Mesenchymal stem cell (in vitro differentiated cells and primary cell): Measurements from ENCODE around the gene SRGAP3.

Experiments
- DNase-seq: peaks from one replicate; pipeline ENCODE4 v3.0.0-alpha.2; 2013
- H2AFZ ChIP-seq: one replicate; pipeline ENCODE4 v1.6.1; 2013; ENCODE audit warnings: low read depth, mild to moderate bottlenecking, control low read depth, inconsistent platforms, low read length, moderate library complexity
- H2AK5ac ChIP-seq: 2 replicates; pipeline ENCODE4 v1.6.1; 2013; ENCODE audit warnings: low read length, moderate library complexity, mild to moderate bottlenecking, inconsistent platforms; ENCODE audit not compliant: severe bottlenecking
- H2BK120ac ChIP-seq: one replicate; pipeline ENCODE4 v1.6.1; 2013; ENCODE audit warnings: low read depth, mild to moderate bottlenecking, inconsistent platforms, low read length, moderate library complexity
- H2BK12ac ChIP-seq, 2 experiments: one replicate each; pipeline ENCODE4 v1.6.1; 2013; ENCODE audit warnings: inconsistent platforms in 2 of 2, low read length in 2 of 2, mild to moderate bottlenecking in 2 of 2, moderate library complexity in 2 of 2, control low read depth in 1 of 2
- H2BK15ac ChIP-seq: one replicate; pipeline ENCODE4 v1.6.1; 2013; ENCODE audit warnings: mild to moderate bottlenecking, low read depth, inconsistent platforms; ENCODE audit not compliant: poor library complexity, severe bottlenecking
- H2BK5ac ChIP-seq: 2 replicates; pipeline ENCODE4 v1.6.1; 2013; ENCODE audit warnings: low read depth, mild to moderate bottlenecking, low read length, control low read depth, inconsistent platforms; ENCODE audit not compliant: poor library complexity, severe bottlenecking
- H3K14ac ChIP-seq, 2 experiments: one replicate each; pipeline ENCODE4 v1.6.1; 2013; ENCODE audit warnings: inconsistent platforms in 2 of 2, low read length in 2 of 2, control low read depth in 1 of 2, mild to moderate bottlenecking in 1 of 2, moderate library complexity in 1 of 2
- H3K18ac ChIP-seq, 2 experiments: one replicate each; pipeline ENCODE4 v1.6.1; 2013; ENCODE audit warnings: inconsistent platforms in 2 of 2, low read length in 2 of 2, control low read depth in 1 of 2, low read depth in 1 of 2, mild to moderate bottlenecking in 1 of 2
- H3K23ac ChIP-seq, 2 experiments: one replicate each; pipeline ENCODE4 v1.6.1; 2013; ENCODE audit warnings: inconsistent platforms in 2 of 2, low read length in 2 of 2, mild to moderate bottlenecking in 2 of 2, moderate library complexity in 2 of 2, control low read depth in 1 of 2
- H3K27ac ChIP-seq: 2 replicates; pipeline ENCODE4 v1.5.1; 2013; ENCODE audit warnings: mild to moderate bottlenecking, moderate library complexity, low read length, control low read depth, inconsistent platforms; ENCODE audit not compliant: poor library complexity, severe bottlenecking
- H3K27me3 ChIP-seq, 2 experiments: 2 replicates each; pipeline versions ENCODE4 v1.6.1 to v1.7.0; 2013; ENCODE audit warnings: low read length in 2 of 2, mild to moderate bottlenecking in 2 of 2, moderate library complexity in 2 of 2, control low read depth in 1 of 2, inconsistent platforms in 1 of 2; ENCODE audit not compliant: control insufficient read depth in 1 of 2, insufficient read depth in 1 of 2
- H3K36me3 ChIP-seq, 2 experiments: 2 replicates each; pipeline versions ENCODE4 v1.6.1 to v1.7.0; 2013; ENCODE audit warnings: low read length in 2 of 2, control low read depth in 1 of 2, inconsistent platforms in 1 of 2, low read depth in 1 of 2, mild to moderate bottlenecking in 1 of 2; ENCODE audit not compliant: insufficient read depth in 2 of 2, control insufficient read depth in 1 of 2
- H3K4ac ChIP-seq, 2 experiments: one replicate each; pipeline ENCODE4 v1.6.1; 2013; ENCODE audit warnings: inconsistent platforms in 2 of 2, low read length in 2 of 2, mild to moderate bottlenecking in 2 of 2, moderate library complexity in 2 of 2, control low read depth in 1 of 2, low read depth in 1 of 2
- H3K4me1 ChIP-seq: 2 replicates; pipeline ENCODE4 v1.6.1; 2013; ENCODE audit warnings: low read depth, low read length, control low read depth; ENCODE audit not compliant: control insufficient read depth, insufficient read depth
- H3K4me2 ChIP-seq: 2 replicates; pipeline ENCODE4 v1.6.1; 2013; ENCODE audit warnings: low read length, mild to moderate bottlenecking, inconsistent platforms; ENCODE audit not compliant: poor library complexity, severe bottlenecking
- H3K4me3 ChIP-seq, 2 experiments: 2 replicates each; pipeline versions ENCODE4 v1.5.1 to v1.7.0; 2013; ENCODE audit warnings: low read length in 2 of 2, mild to moderate bottlenecking in 2 of 2, control low read depth in 1 of 2, low read depth in 1 of 2; ENCODE audit not compliant: insufficient read depth in 1 of 2
- H3K79me1 ChIP-seq: replicated peaks from 2 replicates; pipeline ENCODE4 v1.6.1; 2013; ENCODE audit warnings: mild to moderate bottlenecking, control low read depth, low read length, inconsistent platforms; ENCODE audit not compliant: poor library complexity, severe bottlenecking
- H3K9ac ChIP-seq: 2 replicates; pipeline ENCODE4 v1.7.0; 2013; ENCODE audit warnings: mild to moderate bottlenecking, low read length, moderate library complexity
- H3K9me3 ChIP-seq: 2 replicates; pipeline ENCODE4 v1.7.0; 2013; ENCODE audit warnings: mild to moderate bottlenecking, low read length; ENCODE audit not compliant: control insufficient read depth
- H4K8ac ChIP-seq: one replicate; pipeline ENCODE4 v1.6.1; 2013; ENCODE audit warnings: inconsistent platforms, mild to moderate bottlenecking, low read length, moderate library complexity
- H4K91ac ChIP-seq: one replicate; pipeline ENCODE4 v1.6.1; 2013; ENCODE audit warnings: mild to moderate bottlenecking, low read length, inconsistent platforms
- WGBS: methylation state at CpG from one replicate; pipeline ENCODE4 v1.1.7; 2013; ENCODE audit warnings: mixed read lengths; 5-methylcytosine and 5-hydroxymethylcytosine counted together

Gene SRGAP3

DNA sequence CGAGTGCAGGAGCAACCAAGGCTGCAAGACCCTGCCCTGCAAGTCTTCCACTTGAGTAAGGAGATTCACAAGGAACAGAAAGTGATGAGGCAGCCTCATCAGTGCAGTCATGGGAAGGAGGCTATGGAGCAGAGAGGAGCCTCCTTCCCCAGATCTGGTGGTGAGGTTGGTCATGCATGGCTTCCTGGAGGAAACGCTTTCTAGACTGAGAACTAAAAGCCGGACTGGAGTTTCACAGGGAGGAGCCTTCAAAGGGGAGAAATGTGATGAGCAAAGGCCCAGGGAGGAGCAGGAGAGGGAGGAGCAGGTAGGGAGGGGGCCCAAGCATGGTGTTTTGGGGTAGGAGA, 139.9 kb downstream of the SRGAP3 start:
- Histone ChIP-seq H4K8ac (no peak overlapping the region), H2BK5ac (no peak overlapping the region), H3K27me3 (peaks cover 0 to 28% of the 10 kb centered on the region in 2 experiments), H3K9ac (no peak overlapping the region), H3K18ac (no peak overlapping the region), H3K4me2 (no peak overlapping the region), H3K23ac (no peak overlapping the region), H2AK5ac (no peak overlapping the region), H3K14ac (no peak overlapping the region), H3K4ac (no peak overlapping the region), H4K91ac (no peak overlapping the region), H3K79me1 (no peaks in the 10 kb centered on the region), H3K27ac (no peak overlapping the region), H3K9me3 (no peaks in the 10 kb centered on the region), H3K4me1 (peaks cover 12% of the 10 kb centered on the region), H2AFZ (no peak overlapping the region), H2BK120ac (no peak overlapping the region), H3K4me3 (no peak overlapping the region), H2BK12ac (no peak overlapping the region), H3K36me3 (peaks cover 0 to 1% of the 10 kb centered on the region in 2 experiments), H2BK15ac (no peak overlapping the region)
- DNase-seq = no peak
- 70% methylated on average over 3 of the region's 3 CpGs for WGBS

DNA sequence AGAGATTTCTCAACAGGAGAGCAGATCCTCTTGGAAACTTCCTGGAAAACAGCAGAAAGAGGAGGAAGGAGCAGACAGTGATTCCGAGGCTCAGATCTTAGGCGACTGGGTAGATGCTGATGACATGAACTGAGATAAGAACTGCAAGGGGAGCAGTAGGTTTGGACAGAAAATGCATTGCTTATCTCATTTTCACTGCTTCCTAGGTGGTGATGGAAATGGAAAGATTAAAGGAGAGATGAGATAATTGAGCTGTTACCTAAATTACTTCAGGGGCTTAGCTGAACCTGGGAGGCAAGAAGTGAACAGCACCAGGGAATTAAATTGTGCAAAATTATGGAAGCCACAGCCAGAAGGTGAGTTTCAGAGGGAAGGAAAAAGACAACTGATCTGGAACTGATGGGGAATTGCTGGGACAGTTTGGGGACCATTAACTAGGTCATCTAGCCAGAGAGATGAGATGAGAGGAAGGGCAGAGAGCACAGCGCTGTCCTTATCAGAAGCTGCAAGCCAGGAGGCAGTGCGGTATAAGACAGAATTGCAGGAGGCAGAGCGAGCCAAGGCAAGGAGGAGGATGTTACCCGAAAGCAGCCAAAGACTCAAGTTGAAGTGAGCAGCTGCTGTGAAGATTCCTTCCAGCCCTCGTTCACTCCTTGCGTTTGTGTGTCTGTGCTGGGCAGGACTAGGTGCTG, 140.4 kb downstream of the SRGAP3 start:
- peaks cover 0 to 6% of the 10 kb centered on the region in 2 experiments for H3K36me3 ChIP-seq
- no peak overlapping the region for H3K14ac ChIP-seq
- no peak overlapping the region for H2BK5ac ChIP-seq
- no peak overlapping the region for H3K23ac ChIP-seq
- H3K27ac ChIP-seq = no peak overlapping the region
- no peak overlapping the region for H3K4me3 ChIP-seq
- H3K9me3 ChIP-seq = no peaks in the 10 kb centered on the region
- H2AFZ ChIP-seq = no peak overlapping the region
- peaks cover 0 to 26% of the 10 kb centered on the region in 2 experiments for H3K27me3 ChIP-seq
- H3K4ac ChIP-seq = no peak overlapping the region
- H4K8ac ChIP-seq = no peak overlapping the region
- H4K91ac ChIP-seq = no peak overlapping the region
- H3K18ac ChIP-seq = no peak overlapping the region
- H3K4me1 ChIP-seq = peaks cover 12% of the 10 kb centered on the region
- H2BK15ac ChIP-seq = no peak overlapping the region
- 43% methylated on average over 8 of the region's 8 CpGs for WGBS
- no peak overlapping the region for H3K9ac ChIP-seq
- DNase-seq = no peak
- no peak overlapping the region for H3K4me2 ChIP-seq
- no peaks in the 10 kb centered on the region for H3K79me1 ChIP-seq
- H2BK12ac ChIP-seq = no peak overlapping the region
- H2AK5ac ChIP-seq = no peak overlapping the region
- no peak overlapping the region for H2BK120ac ChIP-seq

DNA sequence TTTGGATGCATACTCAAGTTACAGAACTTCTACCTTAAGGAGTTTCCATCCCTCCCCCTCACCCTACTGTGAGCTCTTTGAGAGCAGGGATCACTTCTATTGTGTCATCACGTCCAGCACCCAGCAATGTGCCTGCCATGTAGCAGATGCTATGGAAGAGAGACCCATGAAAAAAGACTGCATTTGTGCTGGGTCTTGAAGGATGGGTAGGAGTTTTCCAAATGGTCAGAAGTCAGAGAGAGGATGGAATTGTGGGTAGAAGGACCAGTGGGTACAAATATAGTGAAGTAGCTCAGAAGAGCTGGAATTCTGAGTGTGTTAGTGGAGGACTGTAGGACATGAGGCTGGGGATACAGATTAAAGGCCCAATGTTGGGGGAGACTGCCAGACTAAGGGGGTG, 141.7 kb downstream of the SRGAP3 start:
- peaks cover 12% of the 10 kb centered on the region for H3K4me1 ChIP-seq
- H3K36me3 ChIP-seq = peaks cover 0 to 15% of the 10 kb centered on the region in 2 experiments
- H3K23ac ChIP-seq = no peak overlapping the region
- WGBS = 73% methylated on average over 1 of the region's 1 CpG
- no peak overlapping the region for H3K18ac ChIP-seq
- no peak overlapping the region for H4K8ac ChIP-seq
- H2BK5ac ChIP-seq = no peak overlapping the region
- H3K9me3 ChIP-seq = no peaks in the 10 kb centered on the region
- H3K14ac ChIP-seq = no peak overlapping the region
- H4K91ac ChIP-seq = no peak overlapping the region
- H3K79me1 ChIP-seq = no peaks in the 10 kb centered on the region
- H2AK5ac ChIP-seq = no peak overlapping the region
- no peak overlapping the region for H2BK12ac ChIP-seq
- no peak overlapping the region for H2BK120ac ChIP-seq
- H3K27ac ChIP-seq = no peak overlapping the region
- no peak for DNase-seq
- no peak overlapping the region for H3K4me3 ChIP-seq
- no peak overlapping the region for H3K4me2 ChIP-seq
- H3K4ac ChIP-seq = no peak overlapping the region
- no peak overlapping the region for H2AFZ ChIP-seq
- H3K27me3 ChIP-seq = peaks cover 0 to 35% of the 10 kb centered on the region in 2 experiments
- H2BK15ac ChIP-seq = no peak overlapping the region
- H3K9ac ChIP-seq = no peak overlapping the region

DNA sequence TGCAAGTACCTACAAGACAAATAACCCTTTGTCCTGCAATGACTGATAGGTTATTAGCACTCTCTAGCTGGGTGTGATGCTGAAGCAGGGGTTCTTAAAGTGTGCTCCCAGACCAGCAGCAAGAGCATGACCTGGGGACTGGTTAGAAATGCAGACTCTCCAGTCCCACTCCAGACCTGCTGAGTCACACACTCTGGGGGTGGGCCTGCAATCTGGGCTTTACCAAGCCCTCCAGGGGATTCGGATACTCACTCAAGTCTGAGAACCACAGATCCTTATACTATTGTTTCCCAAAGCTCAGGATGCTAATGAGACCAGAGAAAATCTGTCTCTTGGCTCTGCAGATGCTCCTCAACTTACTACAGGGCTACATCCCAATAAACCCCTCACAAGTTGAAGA, 144.0 kb downstream of the SRGAP3 start:
- no peak overlapping the region for H4K8ac ChIP-seq
- 33% methylated on average over 1 of the region's 1 CpG for WGBS
- no peak for DNase-seq
- H2AFZ ChIP-seq = no peak overlapping the region
- no peak overlapping the region for H3K4me2 ChIP-seq
- no peak overlapping the region for H3K23ac ChIP-seq
- no peak overlapping the region for H2BK120ac ChIP-seq
- H2BK12ac ChIP-seq = no peak overlapping the region
- H3K4me3 ChIP-seq = no peak overlapping the region
- peaks cover 0 to 15% of the 10 kb centered on the region in 2 experiments for H3K36me3 ChIP-seq
- no peak overlapping the region for H3K4ac ChIP-seq
- H3K27me3 ChIP-seq = peaks cover 0 to 55% of the 10 kb centered on the region in 2 experiments
- no peak overlapping the region for H3K18ac ChIP-seq
- no peak overlapping the region for H3K9ac ChIP-seq
- peaks cover 8% of the 10 kb centered on the region for H3K4me1 ChIP-seq
- no peaks in the 10 kb centered on the region for H3K79me1 ChIP-seq
- H3K9me3 ChIP-seq = no peaks in the 10 kb centered on the region
- H2BK15ac ChIP-seq = no peak overlapping the region
- no peak overlapping the region for H3K27ac ChIP-seq
- no peak overlapping the region for H2BK5ac ChIP-seq
- H4K91ac ChIP-seq = no peak overlapping the region
- no peak overlapping the region for H3K14ac ChIP-seq
- no peak overlapping the region for H2AK5ac ChIP-seq
